Measurements from ENCODE around the gene ALDH1L2.
"Not testable (repeated sequence)": the region's sequence is repeated elsewhere in the genome, so short reads cannot be mapped to it uniquely, and the experiment has no call there.

ALDH1L2 gene

DNA sequence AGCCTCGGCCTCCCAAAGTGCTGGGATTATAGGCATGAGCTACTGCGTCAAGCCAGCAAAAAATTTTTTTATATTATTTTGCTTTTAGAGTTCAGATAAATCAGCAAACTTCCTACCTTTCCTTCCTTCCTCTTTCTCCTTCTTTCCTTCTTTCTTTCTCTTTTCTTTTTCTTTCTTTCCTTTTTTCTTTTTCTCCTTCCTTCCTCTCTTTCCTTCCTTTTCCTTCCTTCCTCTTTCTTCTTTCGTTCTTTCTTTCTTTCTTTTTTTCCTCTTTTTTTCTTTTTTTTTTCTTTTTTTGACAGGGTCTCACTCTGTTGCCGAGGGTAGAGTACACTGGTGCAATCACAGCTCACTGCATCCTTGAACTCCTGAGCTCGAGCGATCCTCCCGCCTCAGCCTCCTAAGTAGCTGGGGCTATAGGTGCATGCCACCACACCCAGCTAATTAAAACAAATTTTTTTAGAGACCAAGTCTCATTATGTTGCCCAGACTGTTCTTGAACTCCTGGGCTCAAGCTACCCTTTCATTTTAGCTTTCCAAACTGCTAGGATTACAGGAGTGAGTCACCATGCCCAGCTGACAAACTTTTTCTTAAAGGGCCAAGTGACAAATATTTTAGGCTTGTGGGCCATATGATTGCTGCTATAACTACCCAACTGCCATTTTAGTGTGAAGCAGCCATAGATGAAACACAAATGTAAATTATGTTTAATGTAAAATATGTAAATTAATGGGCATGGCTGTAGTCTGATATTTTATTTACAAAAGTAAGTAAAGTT lies 16.1 kb upstream of the ALDH1L2 start:
- H3K4me1 ChIP-seq, result no peaks in the 10 kb centered on the region
- no peaks in the 10 kb centered on the region for H3K27me3 ChIP-seq (ENCODE audit: low read depth)
- in situ Hi-C loops (cut with MboI; ENCODE audit: low sequenced_read_pairs), result no loop called here
- DNase-seq (ENCODE audit: low spot score in 2 of 2), result no peak
- H3K4me3 ChIP-seq, result no peak overlapping the region
- no peaks in the 10 kb centered on the region for H3K36me3 ChIP-seq (replicated peaks)
- no peaks in the 10 kb centered on the region for H3K9me3 ChIP-seq

DNA sequence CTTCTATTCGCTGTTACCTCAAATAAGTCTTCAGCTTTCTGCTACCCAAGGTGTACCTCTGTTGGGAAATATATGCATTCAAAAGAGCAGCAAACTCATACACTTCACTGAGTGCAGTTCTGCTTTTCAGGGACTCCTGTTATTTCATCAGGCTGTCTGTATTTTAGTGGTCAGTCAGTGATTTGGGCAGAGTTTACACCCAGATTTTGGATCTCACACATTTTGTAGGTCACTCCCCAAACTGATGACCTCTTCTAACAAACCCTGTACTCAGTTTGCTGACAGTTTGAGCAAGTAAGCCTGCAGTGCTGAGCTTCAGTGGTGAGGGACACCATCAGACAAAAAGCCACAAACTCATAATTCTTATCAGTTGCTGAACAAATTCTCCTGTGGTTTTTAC lies 15.1 kb upstream of the ALDH1L2 start:
- Histone ChIP-seq H3K4me1 (no peaks in the 10 kb centered on the region), H3K4me3 (no peak overlapping the region), H3K27me3 (ENCODE audit: low read depth) (no peaks in the 10 kb centered on the region), H3K36me3 (replicated peaks) (no peaks in the 10 kb centered on the region), H3K9me3 (no peaks in the 10 kb centered on the region)
- no peak for DNase-seq (ENCODE audit: low spot score in 2 of 2)
- in situ Hi-C loops (cut with MboI; ENCODE audit: low sequenced_read_pairs), result no loop called here

DNA sequence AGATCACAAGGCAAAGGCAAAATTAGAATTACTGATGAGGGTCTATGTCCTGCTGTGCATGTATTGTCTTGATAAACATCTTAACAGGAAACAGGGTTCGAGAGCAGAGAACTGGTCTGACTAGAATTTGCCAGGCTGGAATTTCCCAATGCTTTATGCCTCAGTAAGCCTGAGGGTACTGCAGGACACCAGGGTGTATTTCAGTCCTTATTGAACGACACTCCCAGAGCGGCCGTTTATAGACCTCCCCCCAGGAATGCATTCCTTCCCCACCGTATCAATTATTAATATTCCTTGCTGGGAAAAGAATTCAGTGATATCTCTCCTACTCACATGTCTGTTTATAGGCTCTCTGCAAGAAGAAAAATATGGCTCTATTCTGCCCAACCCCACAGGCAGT lies 11.1 kb upstream of the ALDH1L2 start:
- H3K36me3 ChIP-seq (replicated peaks); in situ Hi-C loops (cut with MboI; ENCODE audit: low sequenced_read_pairs); DNase-seq (ENCODE audit: low spot score in 2 of 2); H3K27me3 ChIP-seq (ENCODE audit: low read depth); H3K4me3 ChIP-seq; H3K4me1 ChIP-seq; H3K9me3 ChIP-seq: not testable (repeated sequence)

GRCh38 chr12:105092336-105092735 lies 8.1 kb upstream of the ALDH1L2 start:
- in situ Hi-C loops (cut with MboI; ENCODE audit: low sequenced_read_pairs), result no loop called here
- Histone ChIP-seq H3K36me3 (replicated peaks) (no peaks in the 10 kb centered on the region), H3K27me3 (ENCODE audit: low read depth) (no peaks in the 10 kb centered on the region), H3K4me1 (peaks cover 5% of the 10 kb centered on the region; the same call in 1 of the 2 replicates), H3K4me3 (no peak overlapping the region), H3K9me3 (no peaks in the 10 kb centered on the region)
- DNase-seq (ENCODE audit: low spot score in 2 of 2), result no peak

DNA sequence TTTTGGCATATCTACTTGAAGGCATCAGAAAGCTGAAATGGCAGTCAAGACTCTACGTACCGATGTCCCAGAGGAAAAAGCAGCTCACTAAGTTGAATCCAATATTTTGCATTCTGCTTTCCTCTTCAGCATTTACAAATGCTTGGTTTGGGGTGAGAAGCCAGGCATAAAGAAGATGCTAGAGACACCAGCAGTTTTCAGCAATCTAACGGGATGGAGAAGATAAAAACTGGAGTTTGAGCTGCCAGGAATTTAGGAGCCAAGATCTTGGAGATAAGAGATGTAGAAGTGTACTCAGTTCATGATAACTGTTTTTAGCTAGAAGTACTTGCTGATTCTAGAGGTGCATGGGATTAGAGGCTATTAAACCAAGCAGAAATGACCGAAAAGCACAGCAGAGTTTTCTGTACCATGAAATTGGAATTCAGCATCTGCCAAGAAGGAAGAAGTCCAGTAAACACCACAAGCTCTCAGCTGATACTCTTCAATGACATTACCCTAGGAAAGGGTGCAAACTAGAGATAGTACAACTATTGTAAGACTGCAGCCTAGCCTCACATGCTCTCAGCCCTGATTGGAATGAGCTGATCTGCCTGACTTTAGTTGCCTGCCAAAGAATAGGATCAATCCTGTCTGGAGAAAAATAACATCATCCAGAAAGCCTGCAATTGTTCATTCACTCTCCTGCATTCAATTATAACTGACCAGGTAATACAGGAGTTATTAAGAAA lies 7.4 kb upstream of the ALDH1L2 start:
- DNase-seq (ENCODE audit: low spot score in 2 of 2), result no peak
- Histone ChIP-seq H3K4me3 (no peak overlapping the region), H3K27me3 (ENCODE audit: low read depth) (no peaks in the 10 kb centered on the region), H3K4me1 (peaks cover 5% of the 10 kb centered on the region; the same call in 1 of the 2 replicates), H3K36me3 (replicated peaks) (no peaks in the 10 kb centered on the region), H3K9me3 (no peaks in the 10 kb centered on the region)
- in situ Hi-C loops (cut with MboI; ENCODE audit: low sequenced_read_pairs), result no loop called here

DNA sequence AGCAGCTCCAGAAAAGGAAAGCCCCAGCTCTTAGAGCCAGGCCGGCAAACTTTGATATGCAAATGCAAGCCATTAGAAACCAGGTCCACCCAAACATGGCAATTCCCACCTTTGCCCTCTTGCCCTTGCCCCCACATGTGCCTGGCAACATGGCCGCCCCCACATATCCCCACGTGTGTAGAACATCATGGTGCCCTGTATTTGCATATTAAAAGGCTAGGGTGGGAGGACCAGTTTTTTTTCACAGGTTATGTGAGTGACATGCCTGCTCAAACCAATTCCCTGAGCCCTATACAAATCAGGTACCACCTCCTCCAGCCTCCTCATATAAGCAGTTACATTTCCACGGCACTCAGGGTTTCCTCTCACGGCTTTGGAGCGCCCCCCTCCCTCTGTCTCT lies 6.1 kb upstream of the ALDH1L2 start:
- H3K9me3 ChIP-seq, result no peaks in the 10 kb centered on the region
- H3K36me3 ChIP-seq (replicated peaks), result no peaks in the 10 kb centered on the region
- peaks cover 5% of the 10 kb centered on the region; the same call in 1 of the 2 replicates for H3K4me1 ChIP-seq
- H3K27me3 ChIP-seq (ENCODE audit: low read depth), result no peaks in the 10 kb centered on the region
- no peak for DNase-seq (ENCODE audit: low spot score in 2 of 2)
- H3K4me3 ChIP-seq, result no peak overlapping the region
- in situ Hi-C loops (cut with MboI; ENCODE audit: low sequenced_read_pairs), result no loop called here

- peaks cover 5% of the 10 kb centered on the region; the same call in 1 of the 2 replicates for H3K4me1 ChIP-seq
- H3K36me3 ChIP-seq (replicated peaks), result no peaks in the 10 kb centered on the region
- no peaks in the 10 kb centered on the region for H3K9me3 ChIP-seq
- H3K4me3 ChIP-seq, result no peak overlapping the region
- no peak for DNase-seq (ENCODE audit: low spot score in 2 of 2)
- H3K27me3 ChIP-seq (ENCODE audit: low read depth), result no peaks in the 10 kb centered on the region
- in situ Hi-C loops (cut with MboI; ENCODE audit: low sequenced_read_pairs), result no loop called here
Measured at GRCh38 chr12:105089817-105090216, 5.6 kb upstream of the ALDH1L2 start.

DNA sequence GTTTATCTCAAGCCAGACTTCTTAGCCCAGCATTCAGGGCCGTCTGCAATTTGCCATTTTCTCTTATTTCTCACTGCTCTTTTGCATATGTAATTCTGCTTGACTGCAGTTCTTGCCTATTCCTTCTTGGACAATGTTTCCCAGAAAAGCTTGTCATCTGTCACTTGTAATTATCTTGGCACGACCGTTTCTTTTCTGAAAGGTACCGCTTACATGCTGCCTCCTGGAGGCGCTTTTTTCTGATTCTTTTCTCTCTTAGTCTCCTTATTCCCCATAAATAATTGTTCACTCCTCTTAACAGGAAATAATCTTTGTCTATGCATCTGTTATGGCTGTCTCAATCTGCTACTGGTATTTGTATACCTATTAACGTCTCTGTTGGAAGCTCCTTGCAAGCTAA lies 1.2 kb upstream of the ALDH1L2 start:
- Histone ChIP-seq H3K36me3 (replicated peaks) (no peaks in the 10 kb centered on the region), H3K4me1 (peaks cover 3% of the 10 kb centered on the region; the same call in 1 of the 2 replicates), H3K27me3 (ENCODE audit: low read depth) (no peaks in the 10 kb centered on the region), H3K9me3 (no peaks in the 10 kb centered on the region), H3K4me3 (no peak overlapping the region)
- DNase-seq (ENCODE audit: low spot score in 2 of 2), result no peak
- in situ Hi-C loops (cut with MboI; ENCODE audit: low sequenced_read_pairs), result no loop called here

- H3K36me3 ChIP-seq (replicated peaks), result no peaks in the 10 kb centered on the region
- no peaks in the 10 kb centered on the region for H3K27me3 ChIP-seq (ENCODE audit: low read depth)
- peaks cover 5% of the 10 kb centered on the region; the same call in 1 of the 2 replicates for H3K4me1 ChIP-seq
- in situ Hi-C loops (cut with MboI; ENCODE audit: low sequenced_read_pairs), result no loop called here
- H3K9me3 ChIP-seq, result no peaks in the 10 kb centered on the region
- no peak overlapping the region for H3K4me3 ChIP-seq
- DNase-seq (ENCODE audit: low spot score in 2 of 2), result no peak
Measured at GRCh38 chr12:105083551-105084105, 630 bp downstream of the ALDH1L2 start.

DNA sequence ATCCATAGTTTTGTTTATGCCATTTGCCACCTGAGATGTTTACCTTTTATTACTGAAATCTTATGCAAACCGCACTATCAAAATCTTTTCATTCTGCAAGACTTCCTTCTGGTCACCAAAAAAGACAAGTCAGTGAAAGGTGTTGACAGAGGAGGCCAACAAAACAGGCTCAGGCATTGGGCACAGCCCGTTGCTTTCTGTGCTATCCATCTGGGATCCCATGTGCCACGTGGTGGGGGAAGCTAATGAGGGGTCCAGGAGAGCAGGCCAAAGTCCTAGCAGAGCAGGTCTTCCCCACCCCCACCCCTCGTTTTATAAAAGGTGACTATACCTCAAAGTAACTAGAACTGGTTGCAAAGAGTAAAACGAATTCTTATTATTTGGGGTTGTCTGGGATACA lies 1.2 kb downstream of the ALDH1L2 start:
- Histone ChIP-seq H3K4me3 (no peak overlapping the region), H3K36me3 (replicated peaks) (no peaks in the 10 kb centered on the region), H3K27me3 (ENCODE audit: low read depth) (no peaks in the 10 kb centered on the region), H3K4me1 (peaks cover 9% of the 10 kb centered on the region; the same call in 1 of the 2 replicates), H3K9me3 (no peaks in the 10 kb centered on the region)
- no peak for DNase-seq (ENCODE audit: low spot score in 2 of 2)
- in situ Hi-C loops (cut with MboI; ENCODE audit: low sequenced_read_pairs), result no loop called here

DNA sequence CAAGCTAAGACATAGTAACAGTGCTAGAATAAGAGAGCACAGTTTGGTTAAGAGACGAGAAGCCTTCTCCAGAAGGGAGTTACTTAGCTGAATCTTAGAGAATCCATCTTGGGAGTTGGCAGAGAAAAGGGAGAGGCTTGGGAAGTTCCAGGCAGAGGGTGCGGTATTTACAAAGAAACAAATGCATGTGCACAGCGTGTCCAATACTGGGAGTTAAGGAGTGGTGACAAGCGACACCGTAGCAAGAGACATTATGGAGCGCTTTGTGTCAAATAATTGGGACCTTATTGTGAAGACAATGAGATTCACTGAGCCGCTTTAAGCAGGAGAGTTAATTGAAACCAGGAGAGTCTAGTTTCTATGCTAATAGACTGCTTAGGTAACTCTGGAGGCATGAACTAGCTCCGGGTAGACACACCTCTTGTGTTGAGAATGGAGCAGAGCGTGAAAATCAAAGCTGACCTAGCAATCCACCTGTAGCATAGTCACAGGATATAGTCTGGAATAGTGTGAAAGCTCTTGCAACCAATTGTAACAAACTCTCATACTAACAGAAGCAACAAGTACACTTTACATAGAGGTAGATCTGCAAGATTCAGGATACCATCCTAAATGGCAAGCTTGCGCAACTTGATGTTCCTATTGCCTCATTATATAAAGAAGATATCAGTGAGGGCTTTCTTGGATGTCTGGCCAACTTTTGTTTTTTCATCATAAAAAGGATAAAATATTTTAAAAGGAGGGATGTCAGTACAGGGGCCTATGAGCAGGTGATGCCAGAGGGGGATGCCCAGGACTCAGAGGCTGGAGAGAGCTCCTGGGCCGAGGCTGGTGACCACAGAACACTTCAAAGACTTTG lies 5.3 kb downstream of the ALDH1L2 start:
- peaks cover 9% of the 10 kb centered on the region; the same call in 1 of the 2 replicates for H3K4me1 ChIP-seq
- H3K4me3 ChIP-seq, result no peak overlapping the region
- H3K27me3 ChIP-seq (ENCODE audit: low read depth), result no peaks in the 10 kb centered on the region
- no peak for DNase-seq (ENCODE audit: low spot score in 2 of 2)
- in situ Hi-C loops (cut with MboI; ENCODE audit: low sequenced_read_pairs), result no loop called here
- no peaks in the 10 kb centered on the region for H3K9me3 ChIP-seq
- H3K36me3 ChIP-seq (replicated peaks), result no peaks in the 10 kb centered on the region

DNA sequence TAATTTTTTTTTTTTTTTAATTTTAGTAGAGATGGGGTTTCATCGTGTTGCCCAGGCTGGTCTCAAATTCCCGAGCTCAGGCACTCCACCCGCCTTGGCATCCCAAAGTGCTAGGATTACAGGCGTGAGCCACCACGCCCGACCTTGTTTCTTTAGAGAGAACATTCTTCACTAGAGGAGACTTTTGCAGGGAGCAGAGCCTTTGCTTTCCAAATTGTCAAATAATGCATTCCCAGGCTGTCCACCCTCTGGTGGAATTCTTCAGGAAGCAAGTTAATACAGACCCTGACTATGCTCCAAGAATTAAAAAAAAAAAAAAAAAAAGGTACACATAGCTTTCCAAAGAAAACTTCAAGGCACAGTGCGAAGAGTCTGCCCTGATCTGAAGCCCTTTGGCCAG lies 6.8 kb downstream of the ALDH1L2 start:
- DNase-seq (ENCODE audit: low spot score in 2 of 2), result no peak

GRCh38 chr12:105076913-105077312 lies 7.3 kb downstream of the ALDH1L2 start:
- no peak overlapping the region for H3K4me3 ChIP-seq
- in situ Hi-C loops (cut with MboI; ENCODE audit: low sequenced_read_pairs), result no loop called here
- H3K27me3 ChIP-seq (ENCODE audit: low read depth), result 0 out of 2 replicates have a peak, but pooled peaks cover 2% of the 10 kb centered on the region
- no peaks in the 10 kb centered on the region for H3K9me3 ChIP-seq
- peaks cover 9% of the 10 kb centered on the region; the same call in 1 of the 2 replicates for H3K4me1 ChIP-seq
- H3K36me3 ChIP-seq (replicated peaks), result no peaks in the 10 kb centered on the region
- DNase-seq (ENCODE audit: low spot score in 2 of 2), result no peak

More for the DNA sequence above, 6.8 kb downstream of the ALDH1L2 start:
- in situ Hi-C loops (cut with MboI; ENCODE audit: low sequenced_read_pairs), result no loop called here
- 0 out of 2 replicates have a peak, but pooled peaks cover 2% of the 10 kb centered on the region for H3K27me3 ChIP-seq (ENCODE audit: low read depth)
- no peaks in the 10 kb centered on the region for H3K9me3 ChIP-seq
- H3K4me3 ChIP-seq, result no peak overlapping the region
- no peaks in the 10 kb centered on the region for H3K36me3 ChIP-seq (replicated peaks)
- H3K4me1 ChIP-seq, result peaks cover 9% of the 10 kb centered on the region; the same call in 1 of the 2 replicates

Data from HAP-1 (cell line).